Astrocyte of the spinal cord (primary cell): ENCODE results near the gene ERC2.

Source experiments
- DNase-seq: peaks from one replicate; pipeline ENCODE4 v3.0.0; 2011; ENCODE audit warnings: low read depth, low spot score
- H3K4me3 ChIP-seq: 2 replicates; pipeline ENCODE4 v1.5.1; 2011; ENCODE audit warnings: low read depth, mild to moderate bottlenecking, low read length, moderate library complexity
- in situ Hi-C: cut with HindIII; loops from 2 replicates; pipeline ENCODE4 v1.10.0; 2017; ENCODE audit warnings: low sequenced_read_pairs
- TF ChIP-seq, protein P1 (sequence below): IDR thresholded peaks from 2 replicates; pipeline ENCODE4 v1.5.1; 2012; ENCODE audit warnings: low read depth, mild to moderate bottlenecking, low read length, inconsistent platforms

Gene ERC2

GRCh38 chr3:55724407-55724784 lies 743.9 kb downstream of the ERC2 start:
- H3K4me3 ChIP-seq, result no peak overlapping the region
- TF ChIP-seq, protein P1, sequence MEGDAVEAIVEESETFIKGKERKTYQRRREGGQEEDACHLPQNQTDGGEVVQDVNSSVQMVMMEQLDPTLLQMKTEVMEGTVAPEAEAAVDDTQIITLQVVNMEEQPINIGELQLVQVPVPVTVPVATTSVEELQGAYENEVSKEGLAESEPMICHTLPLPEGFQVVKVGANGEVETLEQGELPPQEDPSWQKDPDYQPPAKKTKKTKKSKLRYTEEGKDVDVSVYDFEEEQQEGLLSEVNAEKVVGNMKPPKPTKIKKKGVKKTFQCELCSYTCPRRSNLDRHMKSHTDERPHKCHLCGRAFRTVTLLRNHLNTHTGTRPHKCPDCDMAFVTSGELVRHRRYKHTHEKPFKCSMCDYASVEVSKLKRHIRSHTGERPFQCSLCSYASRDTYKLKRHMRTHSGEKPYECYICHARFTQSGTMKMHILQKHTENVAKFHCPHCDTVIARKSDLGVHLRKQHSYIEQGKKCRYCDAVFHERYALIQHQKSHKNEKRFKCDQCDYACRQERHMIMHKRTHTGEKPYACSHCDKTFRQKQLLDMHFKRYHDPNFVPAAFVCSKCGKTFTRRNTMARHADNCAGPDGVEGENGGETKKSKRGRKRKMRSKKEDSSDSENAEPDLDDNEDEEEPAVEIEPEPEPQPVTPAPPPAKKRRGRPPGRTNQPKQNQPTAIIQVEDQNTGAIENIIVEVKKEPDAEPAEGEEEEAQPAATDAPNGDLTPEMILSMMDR, result no peak
- in situ Hi-C loops, result no loop called here
- DNase-seq, result no peak

GRCh38 chr3:55723653-55724406 lies 744.4 kb downstream of the ERC2 start:
- in situ Hi-C loops, result no loop called here
- TF ChIP-seq, protein P1, result no peak
- no peak for DNase-seq
- H3K4me3 ChIP-seq, result no peak overlapping the region

GRCh38 chr3:55721716-55722484 lies 746.4 kb downstream of the ERC2 start:
- TF ChIP-seq, protein P1, result peak; percentile 78
- peak; percentile 48 for DNase-seq
- no peak overlapping the region for H3K4me3 ChIP-seq
- in situ Hi-C loops, result no loop called here

DNA sequence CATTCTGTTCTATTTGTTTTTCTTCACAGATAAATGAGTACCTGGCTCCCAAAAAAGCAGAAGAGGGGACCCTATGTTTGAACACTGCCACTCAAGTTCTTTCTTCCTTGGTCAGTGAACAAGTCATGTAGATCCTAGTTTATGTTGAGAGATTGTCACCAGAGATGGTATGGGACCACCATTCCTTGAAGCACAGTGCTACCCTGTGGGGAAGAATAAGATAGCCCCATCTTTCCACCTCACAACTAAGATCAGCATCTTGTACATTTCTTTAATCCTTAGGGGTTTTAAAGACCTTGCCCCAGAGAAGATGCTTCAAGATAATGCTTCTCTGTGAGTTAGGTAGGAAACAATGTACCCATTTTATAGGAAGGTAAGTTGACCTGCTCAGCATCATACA lies 747.7 kb downstream of the ERC2 start:
- DNase-seq, result peak; percentile 68
- TF ChIP-seq, protein P1, result peak; percentile 48
- no peak overlapping the region for H3K4me3 ChIP-seq
- in situ Hi-C loops, result no loop called here

- no peak for DNase-seq
These were observed 748.8 kb downstream of the ERC2 start for GRCh38 chr3:55719508-55719907.

DNA sequence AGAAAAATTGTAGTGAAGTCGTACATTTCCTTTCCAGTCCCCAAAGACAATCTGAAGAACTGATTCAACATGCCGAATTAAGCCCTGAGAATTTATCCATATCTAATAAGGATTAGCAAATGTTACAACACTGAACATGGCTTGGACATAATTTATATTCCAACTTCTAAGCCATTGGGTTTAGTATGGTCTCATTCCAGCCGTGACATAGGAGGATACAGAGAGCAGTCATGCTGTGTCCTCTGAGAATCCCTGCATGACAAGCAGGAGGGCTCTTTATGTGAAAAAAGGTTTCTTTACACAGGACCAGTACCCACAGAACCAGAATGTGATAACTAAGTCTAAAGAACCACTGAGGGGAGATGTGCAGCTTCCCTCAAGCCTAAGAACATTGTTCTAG lies 749.3 kb downstream of the ERC2 start:
- TF ChIP-seq, protein P1, result no peak
- in situ Hi-C loops, result no loop called here
- no peak for DNase-seq
- no peak overlapping the region for H3K4me3 ChIP-seq

More at GRCh38 chr3:55719508-55719907, 748.8 kb downstream of the ERC2 start:
- in situ Hi-C loops, result no loop called here
- TF ChIP-seq, protein P1, result no peak
- no peak overlapping the region for H3K4me3 ChIP-seq
